Spleen (tissue), 11 donors: Measurements from ENCODE around the gene KRT24. TPM values are rescaled to one million over a fixed set of nuclear protein-coding genes. Genes with fewer than 3 reads are reported as not detected.

ENCODE experiments used
- DNase-seq: peaks from one replicate; pipeline ENCODE4 v3.0.0-alpha.2; 2020
- H3K27ac ChIP-seq, 8 donors: fragments of 200-600 bp; sonication (generic) in 7 of 8; 1 replicate in 4 of 8; 2 replicates in 4 of 8; pipeline versions ENCODE4 v1.5.0 to v1.8.0; 2016 to 2021; ENCODE audit warnings: inconsistent platforms in 4 of 8, mild to moderate bottlenecking in 4 of 8, moderate library complexity in 1 of 8
- H3K27me3 ChIP-seq, 7 donors: fragments of 200-600 bp; sonication (generic) in 6 of 7; replicated peaks in 1 of 7; 1 replicate in 4 of 7; 2 replicates in 3 of 7; pipeline versions ENCODE4 v1.5.0 to v1.8.0; 2016 to 2021; ENCODE audit warnings: inconsistent platforms in 3 of 7, mild to moderate bottlenecking in 1 of 7
- H3K36me3 ChIP-seq, 6 donors: fragments of 200-600 bp; sonication (generic) in 5 of 6; 1 replicate in 4 of 6; 2 replicates in 2 of 6; pipeline versions ENCODE4 v1.5.0 to v1.8.0; 2016 to 2021; ENCODE audit warnings: inconsistent platforms in 2 of 6
- H3K4me1 ChIP-seq, 6 donors: fragments of 200-600 bp; sonication (generic) in 5 of 6; 1 replicate in 3 of 6; 2 replicates in 3 of 6; pipeline versions ENCODE4 v1.5.0 to v1.8.0; 2016 to 2021; ENCODE audit warnings: inconsistent platforms in 3 of 6
- H3K4me3 ChIP-seq, 8 donors: fragments of 200-600 bp; sonication (generic) in 7 of 8; 1 replicate in 4 of 8; 2 replicates in 4 of 8; pipeline versions ENCODE4 v1.5.0 to v1.8.0; 2016 to 2021; ENCODE audit warnings: inconsistent platforms in 4 of 8, mild to moderate bottlenecking in 4 of 8, moderate library complexity in 2 of 8
- H3K9me3 ChIP-seq, 8 donors: fragments of 200-600 bp; sonication (generic) in 7 of 8; 1 replicate in 4 of 8; 2 replicates in 4 of 8; pipeline versions ENCODE4 v1.5.0 to v1.8.0; 2016 to 2021; ENCODE audit warnings: inconsistent platforms in 4 of 8
- CTCF ChIP-seq, 11 experiments: fragments of 200-600 bp in 7 of 11; fragments of 450-650 bp in 4 of 11; sonication (generic) in 4 of 11; IDR thresholded peaks in 8 of 11; conservative IDR thresholded peaks in 3 of 11; 1 replicate in 7 of 11; 2 replicates in 4 of 11; pipeline versions ENCODE4 v1.4.0 to v1.8.0; 2016 to 2021; ENCODE audit warnings: antibody characterized with exemption in 11 of 11, inconsistent platforms in 4 of 11, mild to moderate bottlenecking in 1 of 11
- POLR2A ChIP-seq, 3 donors: fragments of 450-650 bp; IDR thresholded peaks; one replicate each; pipeline ENCODE4 v1.5.1; 2017; ENCODE audit warnings: antibody characterized with exemption in 3 of 3, mild to moderate bottlenecking in 1 of 3
- POLR2AphosphoS5 ChIP-seq, 3 donors: sonication (generic); formaldehyde crosslinking; IDR thresholded peaks; one replicate each; pipeline ENCODE4 v1.5.1; 2017; ENCODE audit warnings: antibody characterized with exemption in 3 of 3
- WGBS, 5 donors: extraction: QIAGEN DNeasy Blood & Tissue Kit in 3 of 5; methylation state at CpG; one replicate each; pipeline versions ENCODE4 v1.1.5 to v1.1.7; 2013 to 2018; 5-methylcytosine and 5-hydroxymethylcytosine counted together
- intact Hi-C: fragments of 100-400 bp; cut with DNase I; formaldehyde crosslinking; loops from one replicate; pipeline ENCODE4 v1.15.0; 2023; ENCODE audit warnings: low total_unique reads
- polyA plus RNA-seq, 3 donors: library from polyadenylated mRNA; stranded (reverse); fragments of 200-250 nt; gene quantifications; one replicate each; pipeline ENCODE4 v1.2.1, GENCODE V29; 2013
- total RNA-seq, 7 donors: library from RNA; depleted of rRNA in 3 of 7; stranded (reverse); fragments of >200 nt in 3 of 7; fragmentation: NEBNext Ultra II Directional in 4 of 7; extraction: Animal tissue kit (Norgen Biotek cat#: 25700) in 4 of 7; gene quantifications; one replicate each; pipeline versions ENCODE4 v1.1.0 to v1.2.1, GENCODE V29; 2016 to 2021
- donor health status: healthy with polysubstance abuse.
- donor health status: DM: no; HTN: no; CAD: no; lungs with moderate emphysema.
- donor health status: DM: no; HTN: no; CAD: no.
- donor health status: Bipolar disorder and iron deficiency.
- donor health status: healthy.
- donor health status: DM: no; HTN: no; CAD: no.
- donor health status: DM: yes; HTN: yes; CAD: no.

Gene KRT24
- total and polyA plus RNA-seq, 10 donors = 0.03 TPM; not detected in 9

- H3K36me3 ChIP-seq = no peaks in the 10 kb centered on the region
- H3K9me3 ChIP-seq = no peaks in the 10 kb centered on the region
- no peak for DNase-seq
- peaks cover 0 to 61% (median 0%) of the 10 kb centered on the region in 7 donors for H3K27me3 ChIP-seq
- intact Hi-C loops = no loop called here
- TF ChIP-seq POLR2AphosphoS5 (IDR thresholded peaks at IDR 0.05) (no peak), POLR2A (IDR thresholded peaks at IDR 0.05) (no peak), CTCF (IDR thresholded peaks at IDR 0.05 in 8 of 11, conservative IDR thresholded peaks at IDR 0.05 in 3 of 11) (no peak)
- H3K27ac ChIP-seq = no peak overlapping the region
- no peaks in the 10 kb centered on the region for H3K4me1 ChIP-seq
- no peak overlapping the region for H3K4me3 ChIP-seq
- WGBS, 5 donors = 71 to 80% (median 74%) methylated on average over 2 of the region's 2 CpGs
Observed at GRCh38 chr17:40679523-40679907, 24.0 kb downstream of the KRT24 start.

- no peak overlapping the region for H3K4me3 ChIP-seq
- 53 to 59% (median 55%) methylated on average over 4 of the region's 4 CpGs for WGBS, 5 donors
Observed at GRCh38 chr17:40678902-40679522, 24.5 kb downstream of the KRT24 start.

GRCh38 chr17:40675905-40676304, 27.6 kb downstream of the KRT24 start:
- 71 to 86% (median 81%) methylated on average over 4 of the region's 4 CpGs for WGBS, 5 donors
- H3K27ac ChIP-seq = no peak overlapping the region
- H3K4me1 ChIP-seq = peaks cover 0 to 3% (median 0%) of the 10 kb centered on the region in 6 donors
- no peak overlapping the region for H3K4me3 ChIP-seq
- H3K36me3 ChIP-seq = no peaks in the 10 kb centered on the region
- no peak for TF ChIP-seq POLR2A (IDR thresholded peaks at IDR 0.05)
- no peak for TF ChIP-seq CTCF (IDR thresholded peaks at IDR 0.05 in 8 of 11, conservative IDR thresholded peaks at IDR 0.05 in 3 of 11)
- no peak for TF ChIP-seq POLR2AphosphoS5 (IDR thresholded peaks at IDR 0.05)
- intact Hi-C loops = no loop called here
- H3K27me3 ChIP-seq = peaks cover 0 to 44% (median 0%) of the 10 kb centered on the region in 7 donors
- H3K9me3 ChIP-seq = no peaks in the 10 kb centered on the region
- no peak for DNase-seq

More at GRCh38 chr17:40678902-40679522, 24.5 kb downstream of the KRT24 start:
- TF ChIP-seq CTCF (IDR thresholded peaks at IDR 0.05 in 8 of 11, conservative IDR thresholded peaks at IDR 0.05 in 3 of 11) = no peak
- no peak for TF ChIP-seq POLR2AphosphoS5 (IDR thresholded peaks at IDR 0.05)
- no peak for TF ChIP-seq POLR2A (IDR thresholded peaks at IDR 0.05)
- Histone ChIP-seq H3K36me3 (no peaks in the 10 kb centered on the region), H3K27me3 (peaks cover 0 to 59% (median 0%) of the 10 kb centered on the region in 7 donors), H3K4me1 (no peaks in the 10 kb centered on the region), H3K27ac (no peak overlapping the region), H3K9me3 (no peaks in the 10 kb centered on the region)
- intact Hi-C loops = no loop called here
- no peak for DNase-seq

- Histone ChIP-seq H3K27ac (no peak overlapping the region), H3K9me3 (no peaks in the 10 kb centered on the region), H3K4me1 (peaks cover 0 to 3% (median 0%) of the 10 kb centered on the region in 6 donors), H3K27me3 (peaks cover 0 to 22% (median 0%) of the 10 kb centered on the region in 7 donors), H3K4me3 (no peak overlapping the region), H3K36me3 (no peaks in the 10 kb centered on the region)
- no peak for DNase-seq
- intact Hi-C loops = no loop called here
- 82 to 88% (median 86%) methylated on average over 2 of the region's 2 CpGs for WGBS, 5 donors
- TF ChIP-seq CTCF (IDR thresholded peaks at IDR 0.05 in 8 of 11, conservative IDR thresholded peaks at IDR 0.05 in 3 of 11) (no peak), POLR2A (IDR thresholded peaks at IDR 0.05) (no peak), POLR2AphosphoS5 (IDR thresholded peaks at IDR 0.05) (no peak)
Observed at GRCh38 chr17:40672654-40673053, 30.9 kb downstream of the KRT24 start.
